ENCODE results near the gene TP53I13.

GRCh38 chr17:29581583-29582253, 13.2 kb downstream of the TP53I13 start:
- TF ChIP-seq CTCF (IDR thresholded peaks at IDR 0.05) (no peak), POLR2A (IDR thresholded peaks at IDR 0.05) (no peak)
